Parathyroid adenoma (tissue), 2 donors: ENCODE results near the gene RNF32.

ENCODE experiments used
- H2AFZ ChIP-seq: fragments of 300-600 bp; sonication (generic); one replicate; pipeline ENCODE4 v1.7.0; 2017; ENCODE audit warnings: antibody characterized with exemption, mild to moderate bottlenecking
- H3K27ac ChIP-seq: fragments of 300-600 bp; sonication (generic); one replicate; pipeline ENCODE4 v1.7.0; 2017
- H3K27me3 ChIP-seq: fragments of 300-600 bp; sonication (generic); one replicate; pipeline ENCODE4 v1.7.0; 2017; ENCODE audit warnings: low read length; ENCODE audit not compliant: control insufficient read depth, insufficient read depth
- H3K36me3 ChIP-seq: fragments of 300-600 bp; sonication (generic); one replicate; pipeline ENCODE4 v1.7.0; 2017; ENCODE audit warnings: low read length; ENCODE audit not compliant: control insufficient read depth, insufficient read depth
- H3K4me1 ChIP-seq: fragments of 300-600 bp; sonication (generic); one replicate; pipeline ENCODE4 v1.7.0; 2017; ENCODE audit warnings: control low read depth
- H3K4me2 ChIP-seq: fragments of 300-600 bp; sonication (generic); one replicate; pipeline ENCODE4 v1.7.0; 2017; ENCODE audit warnings: low read length
- H3K4me3 ChIP-seq: fragments of 300-600 bp; sonication (generic); one replicate; pipeline ENCODE4 v1.7.0; 2017; ENCODE audit warnings: low read depth, low read length
- H3K79me2 ChIP-seq: fragments of 300-600 bp; sonication (generic); one replicate; pipeline ENCODE4 v1.7.0; 2017; ENCODE audit warnings: control low read depth
- H3K9ac ChIP-seq: fragments of 300-600 bp; sonication (generic); one replicate; pipeline ENCODE4 v1.7.0; 2017; ENCODE audit warnings: mild to moderate bottlenecking
- H3K9me3 ChIP-seq: fragments of 300-600 bp; sonication (generic); one replicate; pipeline ENCODE4 v1.7.0; 2017; ENCODE audit warnings: low read length; ENCODE audit not compliant: control insufficient read depth
- CTCF ChIP-seq: fragments of 300-600 bp; sonication (generic); IDR thresholded peaks from one replicate; pipeline ENCODE4 v1.7.0; 2017; ENCODE audit warnings: antibody characterized with exemption, mild to moderate bottlenecking
- donor health status: primary hyperparathyroidism.

Gene RNF32

GRCh38 chr7:156609010-156609877 is 31.3 kb upstream of the RNF32 start:
- Histone ChIP-seq H3K4me1 (no peaks in the 10 kb centered on the region), H3K4me3 (no peak overlapping the region), H3K9ac (no peak overlapping the region), H3K4me2 (no peak overlapping the region), H3K9me3 (no peaks in the 10 kb centered on the region), H3K79me2 (no peaks in the 10 kb centered on the region), H3K27ac (no peak overlapping the region), H3K36me3 (no peaks in the 10 kb centered on the region), H3K27me3 (no peaks in the 10 kb centered on the region), H2AFZ (no peak overlapping the region)
- no peak for TF ChIP-seq CTCF

DNA sequence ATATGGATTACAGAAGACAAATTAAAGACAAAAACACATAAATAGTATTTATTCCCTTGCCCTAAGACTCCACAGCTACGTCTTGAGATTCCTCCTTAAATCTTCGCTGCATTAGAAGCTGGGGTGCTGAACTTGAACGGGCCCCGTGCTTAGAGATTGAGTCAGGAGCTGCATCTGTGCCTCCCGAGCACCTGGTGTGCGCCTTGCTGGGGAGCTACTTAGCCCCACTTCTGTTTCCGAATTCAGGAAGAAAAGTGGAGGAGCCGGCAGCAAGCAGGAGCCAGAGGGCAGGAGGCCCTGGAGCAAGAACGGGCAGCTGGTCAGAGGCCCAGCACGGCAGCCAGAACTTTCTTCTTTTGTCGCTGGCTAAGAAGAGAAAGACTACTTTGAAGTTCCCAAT is 30.4 kb upstream of the RNF32 start:
- no peaks in the 10 kb centered on the region for H3K79me2 ChIP-seq
- H3K4me3 ChIP-seq: no peak overlapping the region
- no peak overlapping the region for H2AFZ ChIP-seq
- H3K27ac ChIP-seq: no peak overlapping the region
- no peaks in the 10 kb centered on the region for H3K9me3 ChIP-seq
- H3K4me2 ChIP-seq: no peak overlapping the region
- TF ChIP-seq CTCF: no peak
- no peaks in the 10 kb centered on the region for H3K36me3 ChIP-seq
- no peaks in the 10 kb centered on the region for H3K4me1 ChIP-seq
- no peak overlapping the region for H3K9ac ChIP-seq
- H3K27me3 ChIP-seq: no peaks in the 10 kb centered on the region

- H3K27me3 ChIP-seq: no peaks in the 10 kb centered on the region
- no peaks in the 10 kb centered on the region for H3K4me1 ChIP-seq
- TF ChIP-seq CTCF: no peak
- H3K36me3 ChIP-seq: no peaks in the 10 kb centered on the region
- no peak overlapping the region for H3K4me3 ChIP-seq
- H3K79me2 ChIP-seq: no peaks in the 10 kb centered on the region
- H3K9me3 ChIP-seq: no peaks in the 10 kb centered on the region
- no peak overlapping the region for H2AFZ ChIP-seq
- no peak overlapping the region for H3K9ac ChIP-seq
- no peak overlapping the region for H3K4me2 ChIP-seq
- H3K27ac ChIP-seq: no peak overlapping the region
These were observed 30.0 kb upstream of the RNF32 start for GRCh38 chr7:156610601-156611000.

DNA sequence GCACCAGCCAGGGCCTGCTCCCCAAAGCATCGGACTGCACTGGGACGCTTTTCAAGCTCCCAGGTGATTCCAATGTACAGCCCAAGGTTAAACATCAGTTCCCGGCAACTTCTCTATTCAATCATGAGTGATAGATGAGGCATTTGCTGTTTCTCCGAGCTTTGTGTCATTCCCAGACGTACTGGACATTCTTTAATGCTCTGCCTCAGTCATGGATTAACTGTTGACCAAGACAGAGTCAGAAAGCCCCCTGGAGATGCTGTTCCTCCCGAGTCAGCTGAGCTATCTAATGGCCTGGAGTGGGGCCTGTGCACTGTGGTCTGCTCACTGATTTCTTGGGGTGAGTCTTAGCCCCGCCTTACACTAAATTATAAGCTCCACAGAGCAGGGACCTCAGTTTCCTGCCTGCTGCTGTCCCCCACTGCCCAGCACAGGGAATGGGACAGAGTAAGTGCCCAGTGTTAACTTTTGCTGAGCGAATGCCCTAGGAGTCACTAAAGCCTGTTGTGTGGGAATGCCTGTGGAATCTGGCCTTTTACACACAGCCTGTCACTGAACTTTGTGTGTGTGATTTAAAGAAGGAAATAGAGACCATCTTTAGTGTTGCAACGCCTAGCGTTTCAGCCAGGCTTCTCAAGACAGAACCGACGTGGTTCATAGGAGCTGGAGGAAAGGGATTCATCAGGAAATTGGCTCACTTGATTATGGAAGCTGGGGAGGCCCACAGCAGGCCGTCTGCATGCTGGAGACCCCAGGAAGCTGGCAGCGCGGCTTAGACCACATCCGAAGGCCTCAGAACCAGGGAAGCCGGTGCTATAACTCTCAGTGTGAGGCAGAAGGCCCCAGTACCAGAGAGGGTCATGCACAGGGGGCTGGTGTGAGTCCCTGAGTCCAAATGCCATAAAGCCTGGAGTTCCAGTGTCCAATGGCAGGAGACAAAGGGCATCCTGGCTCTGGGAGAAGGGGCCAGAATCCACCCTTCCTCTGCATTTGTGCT is 29.3 kb upstream of the RNF32 start:
- Histone ChIP-seq H2AFZ (no peak overlapping the region), H3K4me1 (no peaks in the 10 kb centered on the region), H3K27me3 (no peaks in the 10 kb centered on the region), H3K4me3 (no peak overlapping the region), H3K79me2 (no peaks in the 10 kb centered on the region), H3K9me3 (no peaks in the 10 kb centered on the region), H3K9ac (no peak overlapping the region), H3K36me3 (no peaks in the 10 kb centered on the region), H3K27ac (no peak overlapping the region), H3K4me2 (no peak overlapping the region)
- TF ChIP-seq CTCF: no peak
